GM23338 (cell line): ENCODE results near the gene SPATA2L.

Experiments
- EZH2 ChIP-seq: fragments of 200-600 bp; sonication (generic); IDR thresholded peaks from one replicate; pipeline ENCODE4 v1.8.0; 2017; ENCODE audit warnings: antibody characterized with exemption, mild to moderate bottlenecking, low read depth; ENCODE audit not compliant: unreplicated experiment
- EZH2phosphoT487 ChIP-seq: fragments of 200-600 bp; sonication (generic); IDR thresholded peaks from one replicate; pipeline ENCODE4 v1.8.1; 2018; ENCODE audit warnings: antibody characterized with exemption; ENCODE audit not compliant: unreplicated experiment
- POLR2AphosphoS5 ChIP-seq: IDR thresholded peaks from 2 replicates; pipeline ENCODE4 v1.6.1; 2016; ENCODE audit warnings: antibody characterized with exemption, low read depth
- TF ChIP-seq, protein P1 (sequence below), 2 experiments: fragments of 200-600 bp in 1 of 2; sonication (generic) in 1 of 2; conservative IDR thresholded peaks; 2 replicates each; pipeline versions ENCODE4 v1.5.1 to v1.6.1; 2016 to 2017; ENCODE audit warnings: antibody characterized with exemption in 2 of 2, low read depth in 2 of 2, mild to moderate bottlenecking in 2 of 2, moderate library complexity in 1 of 2
- TF ChIP-seq, protein P2 (sequence below): IDR thresholded peaks from one replicate; pipeline ENCODE4 v1.6.1; 2018; ENCODE audit warnings: antibody characterized with exemption; ENCODE audit not compliant: unreplicated experiment
- TF ChIP-seq, protein P3 (sequence below): IDR thresholded peaks from 2 replicates; pipeline ENCODE4 v1.6.1; 2016; ENCODE audit warnings: antibody characterized with exemption

DNA sequence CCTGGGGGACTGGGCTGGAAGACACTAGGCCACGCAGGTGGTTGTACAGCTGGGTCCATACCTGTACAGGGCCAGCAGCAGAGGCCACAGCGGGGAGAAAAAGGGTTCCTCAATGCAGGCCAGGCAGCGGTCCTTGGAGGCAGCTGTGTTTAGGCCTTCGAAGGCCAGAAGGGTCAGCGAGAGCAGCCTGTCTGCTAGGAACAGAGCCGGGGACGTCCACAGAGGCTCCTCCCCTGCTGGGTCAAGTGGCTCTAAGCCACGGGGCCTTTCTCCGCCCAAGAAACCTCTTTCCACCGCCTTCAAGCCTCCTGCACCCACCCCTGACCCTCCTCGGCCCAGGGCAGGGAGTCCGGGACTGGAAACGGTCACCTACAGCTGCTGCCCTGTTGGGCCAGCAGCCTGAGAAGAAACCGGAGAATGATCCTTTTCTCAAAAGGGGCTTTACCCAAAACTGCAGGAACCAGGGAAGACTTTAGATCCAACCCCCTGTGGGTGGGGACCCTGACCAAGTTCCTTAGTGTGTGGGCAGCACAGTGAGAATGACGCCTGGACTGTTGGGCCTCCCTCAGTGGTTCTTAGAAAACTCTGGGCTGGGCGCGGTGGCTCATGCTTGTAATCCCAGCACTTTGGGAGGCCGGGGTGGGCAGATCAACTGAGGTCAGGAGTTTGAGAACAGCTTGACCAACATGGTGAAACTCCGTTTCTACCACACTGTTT, 8.4 kb upstream of the SPATA2L start:
- TF ChIP-seq, protein P1, sequence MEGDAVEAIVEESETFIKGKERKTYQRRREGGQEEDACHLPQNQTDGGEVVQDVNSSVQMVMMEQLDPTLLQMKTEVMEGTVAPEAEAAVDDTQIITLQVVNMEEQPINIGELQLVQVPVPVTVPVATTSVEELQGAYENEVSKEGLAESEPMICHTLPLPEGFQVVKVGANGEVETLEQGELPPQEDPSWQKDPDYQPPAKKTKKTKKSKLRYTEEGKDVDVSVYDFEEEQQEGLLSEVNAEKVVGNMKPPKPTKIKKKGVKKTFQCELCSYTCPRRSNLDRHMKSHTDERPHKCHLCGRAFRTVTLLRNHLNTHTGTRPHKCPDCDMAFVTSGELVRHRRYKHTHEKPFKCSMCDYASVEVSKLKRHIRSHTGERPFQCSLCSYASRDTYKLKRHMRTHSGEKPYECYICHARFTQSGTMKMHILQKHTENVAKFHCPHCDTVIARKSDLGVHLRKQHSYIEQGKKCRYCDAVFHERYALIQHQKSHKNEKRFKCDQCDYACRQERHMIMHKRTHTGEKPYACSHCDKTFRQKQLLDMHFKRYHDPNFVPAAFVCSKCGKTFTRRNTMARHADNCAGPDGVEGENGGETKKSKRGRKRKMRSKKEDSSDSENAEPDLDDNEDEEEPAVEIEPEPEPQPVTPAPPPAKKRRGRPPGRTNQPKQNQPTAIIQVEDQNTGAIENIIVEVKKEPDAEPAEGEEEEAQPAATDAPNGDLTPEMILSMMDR (conservative IDR thresholded peaks at IDR 0.05; ENCODE audit: low read depth in 2 of 2): no peak
- TF ChIP-seq, protein P2, sequence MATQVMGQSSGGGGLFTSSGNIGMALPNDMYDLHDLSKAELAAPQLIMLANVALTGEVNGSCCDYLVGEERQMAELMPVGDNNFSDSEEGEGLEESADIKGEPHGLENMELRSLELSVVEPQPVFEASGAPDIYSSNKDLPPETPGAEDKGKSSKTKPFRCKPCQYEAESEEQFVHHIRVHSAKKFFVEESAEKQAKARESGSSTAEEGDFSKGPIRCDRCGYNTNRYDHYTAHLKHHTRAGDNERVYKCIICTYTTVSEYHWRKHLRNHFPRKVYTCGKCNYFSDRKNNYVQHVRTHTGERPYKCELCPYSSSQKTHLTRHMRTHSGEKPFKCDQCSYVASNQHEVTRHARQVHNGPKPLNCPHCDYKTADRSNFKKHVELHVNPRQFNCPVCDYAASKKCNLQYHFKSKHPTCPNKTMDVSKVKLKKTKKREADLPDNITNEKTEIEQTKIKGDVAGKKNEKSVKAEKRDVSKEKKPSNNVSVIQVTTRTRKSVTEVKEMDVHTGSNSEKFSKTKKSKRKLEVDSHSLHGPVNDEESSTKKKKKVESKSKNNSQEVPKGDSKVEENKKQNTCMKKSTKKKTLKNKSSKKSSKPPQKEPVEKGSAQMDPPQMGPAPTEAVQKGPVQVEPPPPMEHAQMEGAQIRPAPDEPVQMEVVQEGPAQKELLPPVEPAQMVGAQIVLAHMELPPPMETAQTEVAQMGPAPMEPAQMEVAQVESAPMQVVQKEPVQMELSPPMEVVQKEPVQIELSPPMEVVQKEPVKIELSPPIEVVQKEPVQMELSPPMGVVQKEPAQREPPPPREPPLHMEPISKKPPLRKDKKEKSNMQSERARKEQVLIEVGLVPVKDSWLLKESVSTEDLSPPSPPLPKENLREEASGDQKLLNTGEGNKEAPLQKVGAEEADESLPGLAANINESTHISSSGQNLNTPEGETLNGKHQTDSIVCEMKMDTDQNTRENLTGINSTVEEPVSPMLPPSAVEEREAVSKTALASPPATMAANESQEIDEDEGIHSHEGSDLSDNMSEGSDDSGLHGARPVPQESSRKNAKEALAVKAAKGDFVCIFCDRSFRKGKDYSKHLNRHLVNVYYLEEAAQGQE: no peak
- TF ChIP-seq POLR2AphosphoS5 (no peak), EZH2 (no peak), EZH2phosphoT487 (no peak)
- TF ChIP-seq, protein P3, sequence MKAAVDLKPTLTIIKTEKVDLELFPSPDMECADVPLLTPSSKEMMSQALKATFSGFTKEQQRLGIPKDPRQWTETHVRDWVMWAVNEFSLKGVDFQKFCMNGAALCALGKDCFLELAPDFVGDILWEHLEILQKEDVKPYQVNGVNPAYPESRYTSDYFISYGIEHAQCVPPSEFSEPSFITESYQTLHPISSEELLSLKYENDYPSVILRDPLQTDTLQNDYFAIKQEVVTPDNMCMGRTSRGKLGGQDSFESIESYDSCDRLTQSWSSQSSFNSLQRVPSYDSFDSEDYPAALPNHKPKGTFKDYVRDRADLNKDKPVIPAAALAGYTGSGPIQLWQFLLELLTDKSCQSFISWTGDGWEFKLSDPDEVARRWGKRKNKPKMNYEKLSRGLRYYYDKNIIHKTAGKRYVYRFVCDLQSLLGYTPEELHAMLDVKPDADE: no peak
